C4-2B (cell line): ENCODE results near the gene MED22.
"Not testable (repeated sequence)": the region's sequence is repeated elsewhere in the genome, so short reads cannot be mapped to it uniquely, and the experiment has no call there.

Experiments used
- H3K27ac ChIP-seq: fragments of 450-650 bp; 2 replicates; pipeline ENCODE4 v1.5.1; 2017
- ZFX ChIP-seq: fragments of 450-650 bp; IDR thresholded peaks from 2 replicates; pipeline ENCODE4 v1.6.1; 2017
- TF ChIP-seq, protein P1 (sequence below): fragments of 450-650 bp; conservative IDR thresholded peaks from 2 replicates; pipeline ENCODE4 v1.5.1; 2017; ENCODE audit warnings: mild to moderate bottlenecking

MED22 gene

DNA sequence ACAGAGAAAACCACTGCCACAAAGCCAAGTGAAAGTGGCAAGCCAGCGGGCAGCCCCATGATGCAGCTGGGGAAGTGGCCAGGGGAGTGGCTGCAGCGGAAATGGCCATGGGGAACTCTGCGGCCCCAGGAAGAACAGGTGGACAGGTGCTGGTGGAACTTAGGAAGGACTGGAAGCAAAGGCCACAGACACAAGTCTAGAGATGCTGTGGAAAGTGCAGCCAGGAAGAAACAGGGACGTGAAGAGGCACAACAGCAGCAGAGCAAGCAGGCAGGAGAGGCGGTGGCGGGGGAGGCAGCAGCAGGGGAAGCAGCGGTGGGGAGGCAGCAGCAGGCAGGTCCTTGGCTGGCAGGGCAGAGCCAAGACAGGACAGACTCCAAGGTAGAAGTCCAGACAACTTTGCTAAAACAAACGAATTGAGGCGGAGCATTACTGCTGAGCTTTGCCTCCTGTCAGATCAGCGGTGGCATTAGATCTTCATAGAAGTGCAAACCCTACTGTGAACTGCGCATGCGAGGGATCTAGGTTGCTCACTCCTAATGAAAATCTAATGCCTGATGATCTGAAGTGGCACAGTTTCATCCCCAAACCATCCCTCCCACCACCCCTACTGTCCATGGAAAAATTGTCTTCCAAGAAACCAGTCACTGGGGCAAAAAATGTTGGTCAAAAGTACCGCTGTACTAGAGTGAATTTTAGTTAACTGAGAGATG lies 23.8 kb downstream of the MED22 start:
- TF ChIP-seq, protein P1, sequence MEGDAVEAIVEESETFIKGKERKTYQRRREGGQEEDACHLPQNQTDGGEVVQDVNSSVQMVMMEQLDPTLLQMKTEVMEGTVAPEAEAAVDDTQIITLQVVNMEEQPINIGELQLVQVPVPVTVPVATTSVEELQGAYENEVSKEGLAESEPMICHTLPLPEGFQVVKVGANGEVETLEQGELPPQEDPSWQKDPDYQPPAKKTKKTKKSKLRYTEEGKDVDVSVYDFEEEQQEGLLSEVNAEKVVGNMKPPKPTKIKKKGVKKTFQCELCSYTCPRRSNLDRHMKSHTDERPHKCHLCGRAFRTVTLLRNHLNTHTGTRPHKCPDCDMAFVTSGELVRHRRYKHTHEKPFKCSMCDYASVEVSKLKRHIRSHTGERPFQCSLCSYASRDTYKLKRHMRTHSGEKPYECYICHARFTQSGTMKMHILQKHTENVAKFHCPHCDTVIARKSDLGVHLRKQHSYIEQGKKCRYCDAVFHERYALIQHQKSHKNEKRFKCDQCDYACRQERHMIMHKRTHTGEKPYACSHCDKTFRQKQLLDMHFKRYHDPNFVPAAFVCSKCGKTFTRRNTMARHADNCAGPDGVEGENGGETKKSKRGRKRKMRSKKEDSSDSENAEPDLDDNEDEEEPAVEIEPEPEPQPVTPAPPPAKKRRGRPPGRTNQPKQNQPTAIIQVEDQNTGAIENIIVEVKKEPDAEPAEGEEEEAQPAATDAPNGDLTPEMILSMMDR, result no peak
- TF ChIP-seq ZFX, result no peak
- H3K27ac ChIP-seq, result no peak overlapping the region

DNA sequence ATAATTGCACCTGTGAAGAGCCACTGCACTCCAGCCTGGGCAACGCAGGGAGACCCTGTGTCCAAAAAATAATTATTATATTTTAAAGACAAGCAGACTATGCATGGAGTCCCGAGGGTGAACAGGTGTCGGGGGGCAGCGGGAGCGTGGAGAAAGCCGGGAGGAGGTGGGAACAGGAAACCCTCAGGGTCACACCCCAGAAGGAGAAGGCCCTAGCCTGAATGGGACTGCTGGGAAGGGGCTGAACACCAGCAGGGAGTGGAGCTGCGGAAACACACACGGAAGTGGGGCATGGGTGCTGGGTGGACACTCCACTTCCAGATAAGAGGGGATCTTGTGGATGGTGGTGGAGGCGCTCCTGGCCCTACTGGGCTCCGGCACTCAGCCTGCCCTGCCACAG lies 24.7 kb downstream of the MED22 start:
- H3K27ac ChIP-seq, result no peak overlapping the region
- TF ChIP-seq, protein P1, result no peak
- no peak for TF ChIP-seq ZFX

DNA sequence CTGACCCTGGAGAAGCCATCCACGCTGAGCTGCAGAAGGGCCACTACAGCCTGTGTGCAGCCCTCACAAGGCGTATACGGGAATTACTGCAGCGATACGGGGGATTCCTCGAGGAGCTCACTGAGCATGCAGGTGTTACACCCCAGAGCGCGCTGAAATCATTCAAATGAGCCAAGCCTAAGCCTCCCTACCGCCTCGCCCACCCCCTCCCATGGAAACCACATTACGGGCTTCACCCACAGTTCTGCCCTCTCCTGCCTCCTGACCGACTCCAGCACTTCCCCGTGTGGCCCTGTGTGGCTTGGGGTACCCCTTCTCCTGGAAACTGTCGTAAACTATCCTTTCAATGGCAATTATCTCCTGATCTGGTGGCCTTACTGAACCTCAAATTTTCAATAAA lies 25.2 kb downstream of the MED22 start:
- no peak for TF ChIP-seq ZFX
- TF ChIP-seq, protein P1, result no peak
- no peak overlapping the region for H3K27ac ChIP-seq

DNA sequence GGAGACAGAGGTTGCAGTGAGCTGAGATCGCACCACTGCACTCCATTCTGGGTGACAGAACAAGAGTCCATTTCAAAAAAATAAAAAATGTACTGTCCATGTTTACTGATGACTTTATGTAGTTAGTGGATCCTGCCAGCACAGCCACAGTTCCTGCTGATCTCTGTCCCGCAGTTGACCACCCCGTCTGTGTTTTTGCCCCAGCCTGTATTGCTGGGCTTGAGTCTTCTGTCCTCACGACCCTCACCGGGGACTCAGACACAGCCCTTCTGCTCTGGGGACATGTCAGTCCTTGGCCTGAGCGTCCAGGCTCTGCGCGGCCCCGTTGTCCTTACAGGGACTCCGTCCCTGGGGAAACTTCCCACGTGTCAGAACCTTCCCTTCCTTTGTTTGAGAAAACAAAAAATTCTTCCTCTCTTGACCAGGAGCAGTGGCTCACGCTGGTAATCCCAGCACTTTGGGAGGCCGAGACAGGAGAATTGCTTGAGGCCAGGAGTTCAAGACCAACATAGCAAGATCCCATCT lies 26.5 kb downstream of the MED22 start:
- H3K27ac ChIP-seq, result no peak overlapping the region
- TF ChIP-seq ZFX, result no peak
- TF ChIP-seq, protein P1, result no peak

DNA sequence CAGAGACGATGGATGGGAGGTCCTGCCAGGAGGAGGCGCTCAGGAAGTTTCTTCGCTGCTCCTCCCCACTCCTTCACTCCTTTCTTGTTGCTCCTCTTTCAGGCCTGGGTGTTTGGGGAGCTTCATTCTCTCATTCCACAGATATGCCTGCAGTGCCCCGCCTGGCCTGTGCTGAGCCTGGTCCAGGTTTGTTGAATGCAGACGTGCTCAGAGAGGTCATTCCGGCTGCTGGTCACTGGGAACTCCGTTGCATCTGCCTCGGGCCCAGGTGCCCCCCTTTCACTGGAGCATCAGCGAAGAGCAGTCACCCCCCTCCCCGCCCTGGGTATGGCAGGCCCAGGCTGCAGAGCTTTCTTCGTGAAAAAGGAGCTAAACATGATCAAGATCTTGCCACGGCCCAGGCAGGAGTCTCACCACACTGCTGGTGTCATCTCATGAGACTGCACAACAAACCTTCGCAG lies 27.5 kb downstream of the MED22 start:
- no peak overlapping the region for H3K27ac ChIP-seq
- TF ChIP-seq ZFX, result no peak
- TF ChIP-seq, protein P1, result no peak; the same call in 1 of the 2 replicates

DNA sequence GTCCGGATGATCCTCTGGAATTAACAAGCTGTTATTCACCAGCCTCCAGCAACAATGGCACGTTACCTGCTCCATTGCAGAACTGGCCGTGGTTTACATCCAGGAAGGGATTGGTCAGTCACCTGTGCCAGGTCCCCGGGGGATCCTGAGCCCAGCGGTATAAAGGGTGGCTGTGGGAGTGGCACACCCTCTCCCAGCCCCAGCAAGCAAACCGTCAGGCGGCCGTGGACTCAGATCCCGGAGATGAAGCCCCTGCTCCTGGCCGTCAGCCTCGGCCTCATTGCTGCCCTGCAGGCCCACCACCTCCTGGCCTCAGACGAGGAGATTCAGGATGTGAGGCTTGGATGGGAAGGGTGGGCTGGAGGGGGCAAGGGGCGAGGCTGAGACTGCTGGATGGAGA lies 30.4 kb downstream of the MED22 start:
- H3K27ac ChIP-seq, result not testable (repeated sequence)

DNA sequence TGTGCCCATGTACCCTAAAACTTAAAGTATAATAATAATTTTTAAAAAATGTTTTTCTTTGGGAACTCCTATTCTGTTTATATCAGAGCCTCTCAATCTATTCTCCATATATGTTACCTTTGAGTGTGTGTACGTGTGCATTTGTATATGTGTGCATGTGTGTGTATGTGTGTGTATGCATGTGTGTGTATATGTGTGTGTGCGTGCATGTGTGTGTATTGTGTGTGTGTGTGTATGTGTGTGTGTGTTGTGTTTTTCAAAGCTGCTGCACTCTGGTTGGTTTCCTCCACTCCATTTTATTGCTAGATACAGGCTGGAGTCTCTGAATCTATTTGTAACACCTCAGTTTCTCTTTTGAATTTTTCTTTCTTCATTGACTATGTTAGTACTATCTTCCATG lies 31.9 kb downstream of the MED22 start:
- TF ChIP-seq, protein P1, result no peak
- TF ChIP-seq ZFX, result no peak
- H3K27ac ChIP-seq, result no peak overlapping the region

DNA sequence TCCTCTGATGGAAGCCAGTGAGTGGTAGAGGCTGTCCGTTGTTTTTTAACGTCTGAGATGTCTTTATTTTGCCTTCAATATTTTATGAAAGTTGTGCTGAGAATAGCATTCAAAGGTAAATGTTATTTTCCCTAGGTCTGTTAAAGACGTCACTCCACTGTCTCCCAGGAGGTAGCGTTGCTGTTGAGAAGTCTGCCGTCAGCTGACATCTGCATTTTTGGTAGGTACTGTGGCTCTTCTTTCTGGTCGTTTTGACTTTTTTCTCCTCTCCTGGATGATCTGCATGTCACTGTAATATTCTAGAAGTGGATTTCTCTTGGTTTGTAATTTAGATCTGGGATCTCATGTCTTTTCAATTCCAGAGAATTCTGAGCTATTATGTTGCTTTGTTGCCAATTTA lies 38.3 kb downstream of the MED22 start:
- H3K27ac ChIP-seq, result no peak overlapping the region
- no peak for TF ChIP-seq ZFX
- TF ChIP-seq, protein P1, result no peak
